HEK293T (cell line): Measurements from ENCODE around the gene MBNL2.

Source experiments
- ARNT ChIP-seq: fragments of 450-650 bp; IDR thresholded peaks from 2 replicates; pipeline ENCODE4 v1.6.1; 2017; ENCODE audit warnings: mild to moderate bottlenecking
- BHLHE40 ChIP-seq: fragments of 450-650 bp; IDR thresholded peaks from 2 replicates; pipeline ENCODE4 v1.6.1; 2016; ENCODE audit warnings: mild to moderate bottlenecking, moderate library complexity, borderline replicate concordance
- CTBP1 ChIP-seq: fragments of 450-650 bp; IDR thresholded peaks from 2 replicates; pipeline ENCODE4 v1.6.1; 2016; ENCODE audit warnings: borderline replicate concordance
- FOXA1 ChIP-seq: fragments of 450-650 bp; IDR thresholded peaks from 2 replicates; pipeline ENCODE4 v1.6.1; 2016; ENCODE audit warnings: mild to moderate bottlenecking
- FOXK2 ChIP-seq: fragments of 450-650 bp; IDR thresholded peaks from 2 replicates; pipeline ENCODE4 v1.6.1; 2016; ENCODE audit warnings: mild to moderate bottlenecking
- FOXM1 ChIP-seq: fragments of 450-650 bp; IDR thresholded peaks from 2 replicates; pipeline ENCODE4 v1.6.1; 2017; ENCODE audit warnings: mild to moderate bottlenecking, borderline replicate concordance
- HDGF ChIP-seq: fragments of 450-650 bp; IDR thresholded peaks from 2 replicates; pipeline ENCODE4 v1.6.1; 2017; ENCODE audit warnings: antibody characterized with exemption, borderline replicate concordance
- L3MBTL2 ChIP-seq: fragments of 450-650 bp; conservative IDR thresholded peaks from 2 replicates; pipeline ENCODE4 v1.6.1; 2016; ENCODE audit warnings: mild to moderate bottlenecking
- LEF1 ChIP-seq: fragments of 450-650 bp; IDR thresholded peaks from 2 replicates; pipeline ENCODE4 v1.6.1; 2017; ENCODE audit warnings: mild to moderate bottlenecking, borderline replicate concordance
- NFRKB ChIP-seq: fragments of 450-650 bp; IDR thresholded peaks from 2 replicates; pipeline ENCODE4 v1.6.1; 2016; ENCODE audit warnings: mild to moderate bottlenecking, moderate library complexity
- SP1 ChIP-seq: fragments of 450-650 bp; IDR thresholded peaks from 2 replicates; pipeline ENCODE4 v1.6.1; 2017
- SUZ12 ChIP-seq: fragments of 450-650 bp; IDR thresholded peaks from 2 replicates; pipeline ENCODE4 v1.6.1; 2016; ENCODE audit warnings: mild to moderate bottlenecking

DNA sequence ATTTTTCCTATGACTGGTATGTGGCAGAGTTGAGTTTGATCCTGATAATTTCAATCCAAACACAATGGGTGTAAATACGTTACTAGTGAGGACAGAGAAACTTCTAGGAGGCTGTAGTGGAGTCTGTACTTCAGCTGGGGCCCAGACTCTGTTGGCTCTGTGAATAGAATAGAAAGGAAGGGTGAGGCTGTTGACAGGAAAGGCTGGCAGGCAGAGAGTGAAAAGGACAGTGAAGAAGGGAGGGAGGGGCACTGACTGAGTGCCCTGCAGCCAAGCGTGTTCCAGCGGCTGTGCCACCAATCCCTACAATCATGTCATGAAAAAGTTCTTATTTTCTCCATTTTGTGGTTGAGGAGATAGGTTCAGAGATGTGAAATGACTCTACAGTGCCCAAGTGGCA is 80.5 kb downstream of the MBNL2 start:
- TF ChIP-seq FOXA1 = no peak
- TF ChIP-seq HDGF = no peak
- TF ChIP-seq ARNT = no peak
- TF ChIP-seq CTBP1 = no peak
- no peak for TF ChIP-seq FOXK2
- no peak for TF ChIP-seq SUZ12
- TF ChIP-seq NFRKB = no peak
- no peak for TF ChIP-seq SP1
- TF ChIP-seq LEF1 = no peak
- TF ChIP-seq FOXM1 = no peak
- TF ChIP-seq L3MBTL2 = no peak
- TF ChIP-seq BHLHE40 = no peak
